NCI-H2196 (cell line): ENCODE measurements around the gene CNTN5.

Source experiments
- DNase-seq: peaks from one replicate; lab custom pipeline; 2025; ENCODE audit not compliant: unreplicated experiment; lab: John Stamatoyannopoulos, UW

Gene CNTN5

GRCh38 chr11:99501655-99502054 is 480.9 kb downstream of the CNTN5 start:
- no peak for DNase-seq

DNA sequence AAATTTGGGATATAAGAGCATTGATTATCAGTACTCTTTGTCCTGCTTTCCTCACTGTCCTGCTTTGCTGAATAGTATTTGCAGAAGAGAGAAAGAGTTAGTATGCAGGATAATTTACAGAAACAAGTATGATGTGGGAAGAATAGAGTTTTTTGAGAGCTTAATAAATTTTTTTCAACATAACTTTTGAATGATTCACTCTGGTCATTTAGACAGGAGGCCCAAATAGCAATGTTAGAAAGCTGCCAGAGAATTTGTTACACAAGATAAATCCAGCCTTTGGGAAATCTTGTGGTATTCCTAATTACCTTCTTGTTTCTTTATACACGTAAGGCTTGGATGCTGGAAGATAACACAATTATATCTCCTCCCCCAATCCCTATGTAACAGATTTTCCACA is 484.6 kb downstream of the CNTN5 start:
- no peak for DNase-seq

DNA sequence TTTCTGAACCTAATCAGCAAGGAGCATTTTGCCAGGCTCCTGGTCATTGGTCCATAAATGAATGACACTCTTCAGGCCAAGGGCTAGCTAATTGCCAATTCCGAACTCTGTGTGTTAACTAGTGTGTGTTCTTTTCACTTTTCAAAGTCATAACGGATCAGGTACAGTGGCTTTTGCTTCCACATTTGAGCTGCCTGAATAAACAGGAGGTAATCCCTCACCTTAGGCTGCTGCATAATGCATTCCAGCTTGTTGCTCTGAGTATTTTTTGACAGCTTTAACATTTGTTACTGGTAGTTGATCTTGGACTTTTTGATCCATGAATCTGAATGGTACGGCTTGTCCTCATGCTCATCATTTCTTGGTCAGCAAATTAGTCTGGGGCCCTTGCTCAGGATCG is 485.1 kb downstream of the CNTN5 start:
- DNase-seq: no peak

- no peak for DNase-seq
These were observed 489.1 kb downstream of the CNTN5 start for GRCh38 chr11:99509863-99510262.

DNA sequence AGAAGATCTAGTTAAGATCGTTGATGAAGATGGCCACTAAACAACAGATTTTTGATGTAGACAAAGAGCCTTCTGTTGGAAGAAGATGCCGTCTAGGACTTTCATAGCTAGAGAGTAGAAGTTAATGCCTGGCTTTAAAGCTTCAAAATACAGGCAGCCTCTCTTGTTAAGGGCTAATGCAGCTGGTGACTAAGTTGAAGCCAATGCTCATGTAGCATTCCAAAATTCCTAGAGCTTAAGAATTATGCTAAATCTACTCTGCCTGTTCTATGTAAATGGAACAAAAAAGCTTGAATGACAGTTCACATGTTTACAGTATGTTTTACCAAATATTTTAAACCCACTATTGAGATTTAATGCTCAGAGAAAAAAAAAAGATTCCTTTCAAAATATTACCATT is 492.6 kb downstream of the CNTN5 start:
- no peak for DNase-seq

- DNase-seq: no peak
These were observed 498.3 kb downstream of the CNTN5 start for GRCh38 chr11:99519095-99519494.

- no peak for DNase-seq
These were observed 501.9 kb downstream of the CNTN5 start for GRCh38 chr11:99522467-99523173.

DNA sequence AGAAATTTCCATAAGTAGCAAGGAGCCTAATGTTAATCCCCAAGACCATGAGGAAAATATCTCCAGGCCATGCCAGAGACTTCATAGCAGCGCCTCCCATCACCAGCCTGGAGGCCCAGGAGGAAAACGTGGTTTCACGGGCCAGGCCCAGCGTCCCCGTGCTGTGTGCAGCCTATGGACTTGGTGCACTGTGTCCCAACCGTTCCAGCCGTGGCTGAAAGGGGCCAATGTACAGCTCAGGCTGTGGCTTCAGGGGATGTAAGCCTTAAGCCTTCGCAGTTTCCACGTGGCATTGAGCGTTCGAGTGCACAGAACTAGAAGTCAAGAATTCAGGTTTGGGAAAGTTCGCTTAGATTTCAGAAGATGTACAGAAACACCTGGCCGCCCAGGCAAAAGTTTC is 510.7 kb downstream of the CNTN5 start:
- DNase-seq: no peak

DNA sequence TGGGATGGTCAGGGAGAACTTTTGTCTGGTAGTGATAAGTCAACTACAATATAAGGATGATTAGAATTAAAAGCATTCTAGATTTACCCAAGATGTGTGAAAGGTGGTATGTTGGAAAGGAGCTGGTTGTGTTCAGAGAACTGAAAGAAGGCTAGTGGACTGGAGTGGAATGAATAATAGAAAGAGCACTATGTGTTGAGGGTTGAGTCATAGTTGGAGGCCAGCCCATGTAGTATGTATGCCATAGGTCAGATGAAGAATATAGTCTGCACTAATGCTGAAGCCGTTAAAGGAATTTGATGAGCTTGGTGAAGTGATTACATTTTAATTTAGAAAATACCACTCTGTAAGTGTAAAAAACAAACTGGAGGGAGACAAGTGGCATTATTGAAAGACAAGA is 514.1 kb downstream of the CNTN5 start:
- DNase-seq: no peak

- DNase-seq: no peak
These were observed 514.7 kb downstream of the CNTN5 start for GRCh38 chr11:99535406-99535805.

DNA sequence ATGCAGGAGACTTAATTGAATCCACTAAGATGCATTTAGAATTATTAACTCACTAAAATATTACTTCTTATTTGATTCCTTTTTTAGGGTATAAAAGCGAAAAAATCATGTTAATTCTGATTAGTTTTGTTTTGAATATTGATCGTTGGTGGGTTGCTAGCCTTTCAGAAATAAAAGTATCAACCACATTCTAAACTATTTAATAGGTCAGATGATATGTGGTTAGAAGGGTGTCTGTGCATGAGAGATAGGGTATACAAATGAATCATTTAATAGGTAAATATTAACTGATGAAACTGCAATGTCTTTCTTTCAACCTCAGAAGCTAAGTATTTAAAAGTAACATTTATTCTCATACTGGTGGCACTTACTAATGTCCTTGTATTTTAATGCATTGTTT is 515.1 kb downstream of the CNTN5 start:
- DNase-seq: no peak

DNA sequence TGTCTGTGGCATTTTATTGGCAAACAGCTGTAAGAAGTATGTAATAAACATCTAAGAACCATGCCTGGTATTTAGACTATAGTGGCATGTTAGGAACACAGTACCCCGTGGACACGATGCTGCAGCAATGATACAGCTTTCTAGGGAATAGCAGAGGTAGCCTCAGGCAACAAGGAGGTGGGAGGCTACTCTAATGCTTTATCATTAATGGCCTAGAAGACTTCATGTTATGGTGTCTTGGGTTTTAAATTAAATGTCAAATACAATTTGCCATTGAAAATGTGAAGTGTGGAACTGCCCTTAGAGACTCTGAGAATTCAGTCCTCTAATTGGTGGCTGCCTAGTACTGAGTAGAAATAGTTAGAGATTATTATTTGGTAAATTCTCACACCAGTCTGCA is 516.9 kb downstream of the CNTN5 start:
- no peak for DNase-seq

GRCh38 chr11:99545616-99546015 is 524.9 kb downstream of the CNTN5 start:
- no peak for DNase-seq

GRCh38 chr11:99548264-99548663 is 527.5 kb downstream of the CNTN5 start:
- no peak for DNase-seq

GRCh38 chr11:99554232-99554903 is 533.6 kb downstream of the CNTN5 start:
- DNase-seq: no peak

GRCh38 chr11:99555486-99555885 is 534.7 kb downstream of the CNTN5 start:
- DNase-seq: no peak

DNA sequence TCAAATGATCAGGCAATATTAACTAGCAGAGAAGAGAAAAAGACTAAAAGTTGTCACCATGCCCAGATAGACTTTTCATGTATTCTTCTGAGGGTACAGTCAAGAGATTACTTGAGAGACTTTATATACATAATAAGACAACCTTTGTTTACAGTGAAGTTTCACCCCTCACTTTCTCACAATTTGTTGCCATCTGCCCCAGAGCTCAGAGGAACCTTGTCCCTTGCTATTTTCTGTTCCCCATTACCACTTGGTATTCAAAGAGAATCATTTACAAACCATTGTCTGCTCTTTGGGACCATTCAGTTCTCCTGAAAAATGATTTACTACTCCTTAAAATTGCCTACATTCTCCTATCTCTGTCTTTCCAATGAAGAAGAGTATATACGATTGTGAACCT is 544.6 kb downstream of the CNTN5 start:
- no peak for DNase-seq

GRCh38 chr11:99567334-99567956 is 546.7 kb downstream of the CNTN5 start:
- no peak for DNase-seq

DNA sequence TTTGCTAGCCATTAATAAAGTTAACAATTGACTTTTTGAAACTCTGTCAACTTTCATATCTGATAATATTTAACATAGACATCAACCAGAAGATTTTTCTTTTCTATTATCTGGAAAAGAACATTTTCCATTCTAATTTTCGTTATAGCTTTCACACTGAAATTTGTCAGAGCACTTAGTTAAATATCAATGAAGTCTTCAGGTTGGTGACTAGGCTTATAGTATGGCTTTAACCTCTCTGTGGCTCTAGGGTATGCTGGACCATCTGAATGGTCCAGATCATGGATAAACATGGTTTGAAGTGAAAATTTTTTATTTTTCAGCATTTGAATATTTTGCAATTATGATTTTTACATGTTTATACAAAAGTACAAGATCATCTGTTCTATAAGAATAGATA is 548.1 kb downstream of the CNTN5 start:
- DNase-seq: no peak

DNA sequence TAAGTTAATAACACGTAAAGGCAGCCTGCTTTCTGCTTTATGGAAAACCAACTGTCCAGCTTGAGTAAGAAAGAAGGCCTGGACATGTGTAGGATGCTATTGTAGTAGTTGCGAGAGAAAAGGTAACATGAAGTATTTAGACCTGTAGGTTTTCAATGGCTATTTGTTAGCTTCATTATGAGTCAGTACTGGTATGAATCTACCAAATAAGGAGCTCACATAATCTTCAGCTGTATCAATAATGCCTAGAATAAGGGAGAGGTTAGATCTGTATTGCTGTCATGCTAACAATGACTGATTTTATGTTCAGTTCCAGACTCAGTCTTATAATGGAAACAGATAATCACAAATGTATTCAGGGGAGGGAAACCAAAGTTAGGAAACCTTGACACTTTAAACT is 550.3 kb downstream of the CNTN5 start:
- DNase-seq: no peak

- no peak for DNase-seq
These were observed 564.1 kb downstream of the CNTN5 start for GRCh38 chr11:99584830-99585229.

- no peak for DNase-seq
These were observed 564.9 kb downstream of the CNTN5 start for GRCh38 chr11:99585606-99586005.
